ENCODE data around the gene EIF3D.

Gene EIF3D

DNA sequence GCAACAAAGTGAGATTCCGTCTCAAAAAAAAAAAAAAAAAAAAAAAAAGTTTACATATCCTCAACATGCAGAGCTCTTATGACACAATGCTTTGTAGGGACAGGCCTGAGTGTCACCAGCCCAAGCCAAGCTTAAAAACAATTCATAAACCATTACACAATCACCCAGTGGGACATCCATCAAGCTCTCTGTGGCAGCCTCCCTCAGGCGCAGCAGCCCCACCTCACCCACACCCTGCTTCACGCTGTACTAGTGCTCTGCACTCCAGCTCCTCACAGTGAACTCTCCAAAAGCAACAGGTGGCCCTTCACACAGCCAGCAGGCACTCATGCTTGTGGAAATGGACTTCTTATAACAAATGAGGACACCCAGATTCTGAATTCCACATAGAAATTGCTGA, 18.6 kb downstream of the EIF3D start:
- in situ Hi-C loops (cut with MboI; ENCODE audit: low sequenced_read_pairs), result no loop called here

DNA sequence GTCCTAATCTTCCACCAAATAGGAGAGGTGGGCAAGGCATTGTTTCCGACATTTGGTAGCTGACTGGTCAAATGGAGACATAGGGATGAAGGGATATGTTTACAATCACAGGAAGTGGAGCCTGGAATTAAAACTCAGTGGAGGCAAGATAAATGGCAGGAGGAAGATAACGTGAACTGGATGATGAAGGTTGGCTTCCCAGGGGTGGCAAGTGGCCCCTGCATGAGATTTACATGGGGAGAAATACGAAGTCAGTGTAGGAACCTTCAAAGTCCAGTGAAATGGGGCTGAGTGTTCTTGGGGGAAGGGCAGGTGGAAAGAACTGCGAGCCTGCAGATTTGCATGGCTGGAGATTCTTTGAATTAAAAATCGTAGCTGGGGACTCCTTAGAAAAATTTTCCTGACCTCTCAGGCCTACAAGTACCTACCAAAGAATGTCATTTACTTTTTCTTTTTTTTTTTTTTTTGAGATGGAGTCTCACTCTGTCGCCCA, 21.4 kb downstream of the EIF3D start:
- in situ Hi-C loops (cut with MboI; ENCODE audit: low sequenced_read_pairs), result no loop called here

DNA sequence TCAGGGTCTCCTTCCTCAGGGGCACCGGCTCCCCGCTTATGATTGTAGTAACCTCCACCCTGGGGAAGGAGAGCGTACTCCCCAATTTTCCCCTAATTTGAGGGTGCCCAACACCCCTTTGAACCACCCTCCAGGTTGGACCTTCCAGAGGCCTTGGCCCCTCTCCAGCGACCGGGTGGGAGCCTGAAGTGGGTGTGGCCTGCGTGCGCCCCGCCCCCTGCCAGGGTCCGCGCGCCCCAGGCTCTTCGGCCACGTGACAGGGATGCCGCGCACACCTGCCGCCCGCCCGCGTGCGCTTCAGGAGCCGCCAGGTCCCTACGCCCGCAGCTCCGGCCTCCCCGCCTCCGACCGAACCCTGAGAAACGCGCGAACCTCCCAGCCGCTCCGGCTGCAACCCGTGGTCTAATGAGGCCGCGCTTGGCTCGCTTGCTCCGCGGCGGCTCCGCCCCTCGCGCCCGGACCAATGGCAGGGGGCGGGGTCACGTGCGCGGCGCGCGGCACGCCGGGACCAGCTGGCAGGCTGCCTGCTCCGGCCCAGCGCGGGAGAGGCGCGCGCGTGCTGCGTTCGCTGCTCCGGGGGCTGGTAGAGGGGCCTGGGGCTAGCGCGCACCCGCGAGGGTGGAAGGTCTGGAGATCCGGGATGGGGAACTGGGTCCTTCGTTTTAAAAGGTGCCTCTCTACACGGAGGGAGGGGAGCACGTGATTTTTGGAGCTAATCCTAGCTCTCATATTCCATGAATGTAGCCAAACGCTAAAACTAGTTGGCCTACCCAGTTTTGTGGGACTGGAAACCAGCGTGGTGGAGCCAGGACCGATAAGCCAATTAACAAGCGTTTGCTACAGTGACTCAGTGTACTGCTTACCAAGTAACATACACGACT, 22.1 kb downstream of the EIF3D start, which contains the start of gene FOXRED2:
Gene FOXRED2, minus strand, starts transcription at position 404 of the 881 bp plus-strand sequence. CDS start 618 bp downstream, outside the sequence.
- in situ Hi-C loops (cut with MboI; ENCODE audit: low sequenced_read_pairs), result no loop called here

DNA sequence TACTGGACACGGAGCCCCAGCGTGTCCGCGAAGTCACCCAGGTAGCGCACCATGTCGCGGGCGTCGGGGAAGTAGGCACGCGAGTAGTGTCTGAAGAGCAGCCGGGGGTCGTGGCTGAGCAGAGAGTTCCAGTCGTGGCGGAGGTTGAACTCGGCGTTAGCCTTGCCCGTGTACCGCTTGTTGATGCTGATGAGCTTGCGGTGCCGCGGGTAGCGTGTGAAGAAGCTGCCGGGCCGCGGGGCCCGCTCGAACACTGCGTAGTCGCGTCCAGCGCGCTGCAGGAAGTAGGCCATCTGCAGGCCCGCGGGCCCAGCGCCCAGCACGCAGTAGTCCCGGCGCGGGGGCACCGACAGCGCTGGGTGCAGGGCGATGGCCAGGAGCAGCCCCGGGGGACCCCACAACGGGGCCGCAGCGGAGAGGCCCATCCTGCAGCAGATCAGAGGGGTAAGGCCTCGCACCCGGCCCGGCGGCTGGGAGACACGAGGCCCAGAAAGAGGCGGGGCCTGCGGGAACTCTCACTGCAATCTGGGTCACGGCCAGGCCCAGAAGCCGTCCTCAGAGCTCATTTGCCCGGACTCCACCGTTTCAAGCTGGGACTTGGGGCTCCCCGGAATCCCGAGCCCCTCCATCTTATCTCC, 22.8 kb downstream of the EIF3D start:
- in situ Hi-C loops (cut with MboI; ENCODE audit: low sequenced_read_pairs), result no loop called here

DNA sequence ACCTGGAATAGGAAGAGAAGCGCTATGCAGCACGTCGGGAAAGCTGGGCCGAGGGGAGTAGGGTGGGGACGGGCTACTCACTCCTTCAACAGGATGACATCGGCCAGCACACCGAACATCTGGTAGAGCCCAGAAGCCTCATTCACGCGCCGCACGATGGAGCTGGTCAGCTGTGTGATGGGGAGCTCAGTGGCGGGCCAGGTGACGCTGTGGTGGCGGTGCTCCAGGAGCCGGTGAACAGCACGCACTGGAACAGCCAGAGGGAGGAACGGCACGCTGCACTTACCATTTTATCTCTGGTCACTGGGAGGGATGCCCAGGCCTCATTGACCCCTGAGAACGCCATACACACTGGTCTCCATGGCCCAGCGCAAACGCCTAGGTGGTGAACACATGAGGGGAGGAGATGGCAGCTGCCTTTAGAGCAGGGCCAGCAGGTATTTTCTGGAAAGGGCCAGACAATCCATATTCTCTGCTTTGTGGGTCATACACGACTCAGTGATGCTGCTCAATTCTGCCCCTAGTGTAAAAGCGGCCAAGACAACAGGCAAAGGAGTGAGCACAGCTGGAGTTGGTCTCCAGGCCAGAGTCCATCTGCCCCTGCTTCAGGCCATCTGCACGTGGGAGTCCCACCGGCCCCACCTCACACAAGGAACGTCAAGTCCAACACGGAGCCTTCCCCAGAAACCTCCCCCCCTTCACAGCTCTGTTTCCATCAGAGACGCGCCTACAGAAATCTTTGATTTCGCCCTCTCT, 30.9 kb downstream of the EIF3D start:
- in situ Hi-C loops (cut with MboI; ENCODE audit: low sequenced_read_pairs), result no loop called here

DNA sequence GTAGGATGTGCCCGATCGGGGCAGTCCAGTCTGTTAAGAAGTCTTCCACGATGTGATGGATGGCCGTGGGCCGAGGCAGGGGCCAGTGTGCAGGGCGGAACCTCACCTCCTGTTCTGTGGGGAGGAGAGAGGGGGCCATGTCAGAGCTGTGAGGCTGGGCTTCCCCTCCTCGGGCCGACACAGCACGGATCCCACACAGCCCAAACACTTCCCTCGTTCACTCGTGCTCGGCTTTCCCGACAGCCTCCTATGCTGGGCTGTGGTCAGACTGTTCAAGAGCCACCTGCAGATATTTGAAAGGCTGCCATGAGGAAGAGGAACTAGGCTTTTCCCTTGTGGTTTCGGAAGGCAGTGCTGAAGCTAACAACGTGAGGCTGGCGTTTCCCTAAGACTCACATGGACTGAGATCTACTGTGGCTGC, 35.3 kb downstream of the EIF3D start:
- in situ Hi-C loops (cut with MboI; ENCODE audit: low sequenced_read_pairs), result no loop called here

DNA sequence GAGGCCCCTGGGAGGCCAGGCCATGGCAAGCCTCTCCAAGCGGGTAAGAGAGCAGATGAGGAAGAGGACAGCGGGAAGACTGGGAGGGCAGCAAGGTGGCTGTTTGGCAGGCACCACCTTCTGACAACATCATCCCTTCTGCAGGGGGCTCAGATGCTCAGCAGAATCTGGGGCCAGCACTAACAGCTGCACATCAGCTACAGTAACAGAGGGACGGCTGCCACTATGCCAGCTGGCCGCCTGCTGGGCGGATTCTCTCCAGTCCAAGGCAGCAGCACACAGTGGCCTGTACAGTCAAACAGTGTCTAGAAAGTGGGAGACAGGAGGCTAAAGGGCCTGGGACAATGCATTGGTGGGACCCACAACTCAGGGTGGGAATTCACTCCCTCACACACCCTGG, 36.9 kb downstream of the EIF3D start:
- in situ Hi-C loops (cut with MboI; ENCODE audit: low sequenced_read_pairs), result no loop called here

DNA sequence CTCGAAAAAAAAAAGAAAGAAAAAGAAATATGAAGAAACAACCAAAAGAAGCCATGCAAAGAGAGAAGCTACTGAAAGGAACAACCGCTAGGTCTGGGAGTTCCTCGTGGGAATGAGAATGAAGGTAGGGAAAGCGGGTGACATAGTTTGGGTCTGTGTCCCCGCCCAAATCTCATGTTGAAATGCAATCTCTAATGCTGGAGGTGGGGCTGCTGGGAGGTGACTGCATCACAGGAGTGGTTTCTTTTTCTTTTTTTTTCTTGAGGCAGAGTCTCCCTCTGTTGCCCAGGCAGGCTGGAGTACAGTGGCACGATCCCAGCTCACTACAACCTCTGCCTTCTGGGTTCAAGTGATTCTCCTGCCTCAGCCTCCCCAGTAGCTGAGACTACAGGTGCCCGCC, 37.8 kb downstream of the EIF3D start:
- in situ Hi-C loops (cut with MboI; ENCODE audit: low sequenced_read_pairs), result no loop called here

DNA sequence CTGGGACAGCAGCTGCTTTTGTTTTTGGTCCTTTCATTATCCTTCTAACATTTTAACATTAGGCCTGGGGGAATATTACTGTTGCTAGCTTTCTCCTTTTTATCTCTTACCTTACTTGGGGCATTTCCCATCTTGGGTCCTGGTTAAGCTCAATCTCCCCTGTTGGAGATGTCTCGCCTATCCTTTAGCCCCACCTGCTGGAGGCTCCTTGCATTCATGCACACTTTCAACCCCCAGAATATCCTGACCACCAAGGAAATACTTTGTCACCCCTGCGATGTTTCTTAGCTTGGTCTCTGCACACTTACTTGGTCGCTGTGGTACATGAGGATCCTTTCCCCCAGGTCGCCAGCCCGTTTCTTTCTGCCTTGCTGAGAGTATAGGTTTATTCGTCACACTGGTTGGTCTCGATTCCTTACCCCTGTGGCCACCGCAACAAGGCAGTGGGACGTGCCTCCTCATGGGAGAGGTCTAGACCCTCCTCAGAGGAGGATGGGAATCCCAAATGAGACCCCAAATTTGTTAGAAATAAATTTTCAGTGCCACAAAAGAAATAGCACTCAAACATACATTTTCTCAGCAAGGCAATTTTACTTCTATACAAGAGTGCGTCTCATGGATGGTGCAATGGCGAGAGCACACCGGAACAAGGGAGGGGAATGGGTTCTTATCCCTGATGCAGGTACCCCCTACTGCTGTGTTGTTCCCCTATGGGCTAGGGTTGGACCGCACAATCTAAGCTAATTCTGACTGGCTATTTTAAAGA, 42.2 kb downstream of the EIF3D start:
- in situ Hi-C loops (cut with MboI; ENCODE audit: low sequenced_read_pairs), result no loop called here

DNA sequence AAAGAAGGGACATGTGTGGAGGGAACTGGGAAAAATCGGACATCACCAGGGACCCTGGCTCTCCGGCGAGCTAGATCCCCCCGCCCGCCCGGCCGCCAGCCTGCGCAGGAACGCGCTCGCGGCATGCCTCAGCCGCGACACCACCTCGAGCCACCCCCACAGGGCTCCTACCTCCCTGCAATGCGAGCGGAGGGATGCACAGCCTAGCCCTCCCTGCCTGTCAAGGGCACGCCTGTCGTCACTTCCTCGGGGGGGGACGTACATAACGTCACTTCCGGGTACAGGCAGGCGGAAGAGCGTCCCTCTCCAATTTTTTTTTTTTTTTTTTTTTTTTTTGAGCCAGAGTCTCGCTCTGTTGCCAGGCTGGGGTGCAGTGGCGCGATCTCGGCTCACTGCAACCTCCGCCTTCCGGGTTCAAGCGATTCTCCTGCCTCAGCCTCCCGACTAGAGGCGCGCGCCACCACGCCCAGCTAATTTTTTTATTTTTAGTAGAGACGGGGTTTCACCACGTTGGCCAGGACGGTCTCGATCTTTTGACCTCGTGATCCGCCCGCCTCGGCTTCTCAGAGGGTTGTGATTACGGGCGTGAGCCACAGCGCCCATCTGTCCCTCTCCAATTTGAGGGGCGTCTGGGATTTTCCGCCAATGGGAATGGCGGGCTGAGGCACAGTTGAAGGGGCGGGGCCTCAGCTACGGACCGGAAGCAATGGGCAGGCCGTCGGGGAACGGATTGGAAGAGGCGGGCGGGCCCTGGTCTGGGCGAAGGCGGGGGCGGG, 47.4 kb downstream of the EIF3D start, which contains the start of gene TXN2:
Gene TXN2, minus strand, starts transcription at position 248 of the 776 bp plus-strand sequence. CDS start 803 bp downstream, outside the sequence.
- in situ Hi-C loops (cut with MboI; ENCODE audit: low sequenced_read_pairs), result no loop called here

DNA sequence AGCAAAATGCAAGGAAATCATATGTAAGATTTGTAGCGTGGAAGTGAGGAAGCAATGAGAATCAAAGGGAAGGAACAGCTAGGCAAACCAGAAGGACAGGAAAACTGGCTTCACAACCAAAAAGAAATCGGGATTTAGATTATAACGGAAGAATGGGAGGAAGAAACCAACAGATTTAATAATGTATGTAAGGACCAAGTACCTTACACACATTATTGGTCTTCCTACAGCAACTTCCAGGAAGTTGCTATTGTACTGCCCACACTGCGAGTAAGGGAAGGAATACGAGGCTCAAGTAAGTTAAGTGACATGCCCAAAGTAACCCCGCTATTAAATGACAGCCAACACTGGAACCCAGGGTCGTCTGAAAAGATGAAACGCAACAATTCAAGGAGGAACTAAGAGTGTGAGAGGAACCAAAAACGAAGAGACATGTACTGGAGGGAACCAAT, 48.0 kb downstream of the EIF3D start:
- in situ Hi-C loops (cut with MboI; ENCODE audit: low sequenced_read_pairs), result no loop called here

DNA sequence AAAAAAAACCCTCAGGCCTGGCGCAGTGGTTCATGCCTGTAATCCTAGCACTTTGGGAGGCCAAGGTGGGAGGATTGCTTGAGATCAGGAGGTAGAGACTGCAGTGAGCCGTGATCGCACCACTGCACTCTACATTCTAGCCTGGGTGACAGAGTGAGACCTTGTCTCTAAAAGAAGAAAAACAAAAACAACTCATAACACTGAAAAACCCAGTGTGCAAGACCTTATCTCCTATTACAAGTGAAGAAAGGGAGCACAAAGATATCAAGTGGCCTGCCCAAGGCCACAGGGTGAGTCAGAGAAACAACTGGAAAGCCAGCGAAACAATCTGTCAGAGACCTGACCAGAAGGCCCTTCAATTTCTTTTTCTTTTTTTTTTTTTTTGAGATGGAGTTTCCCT, 50.0 kb downstream of the EIF3D start:
- in situ Hi-C loops (cut with MboI; ENCODE audit: low sequenced_read_pairs), result no loop called here

DNA sequence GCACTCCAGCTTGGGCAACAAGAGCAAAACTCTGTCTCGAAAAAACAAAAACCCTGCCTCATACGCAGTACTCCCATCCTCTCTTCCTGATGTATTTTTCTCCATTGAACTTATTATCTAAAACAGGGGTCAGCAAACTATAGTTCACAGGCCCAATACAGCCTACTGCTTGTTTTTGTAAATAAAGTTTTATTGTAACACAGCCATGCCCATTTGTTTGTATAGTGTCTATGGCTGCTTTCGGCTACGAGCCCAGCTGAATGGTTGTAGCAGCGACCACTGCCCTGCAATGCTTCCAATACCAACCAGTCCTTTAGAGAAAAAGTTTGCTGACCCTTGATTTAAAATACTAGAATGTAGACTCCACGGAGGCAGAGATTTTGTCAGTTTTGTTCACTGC, 53.6 kb downstream of the EIF3D start:
- in situ Hi-C loops (cut with MboI; ENCODE audit: low sequenced_read_pairs), result no loop called here

DNA sequence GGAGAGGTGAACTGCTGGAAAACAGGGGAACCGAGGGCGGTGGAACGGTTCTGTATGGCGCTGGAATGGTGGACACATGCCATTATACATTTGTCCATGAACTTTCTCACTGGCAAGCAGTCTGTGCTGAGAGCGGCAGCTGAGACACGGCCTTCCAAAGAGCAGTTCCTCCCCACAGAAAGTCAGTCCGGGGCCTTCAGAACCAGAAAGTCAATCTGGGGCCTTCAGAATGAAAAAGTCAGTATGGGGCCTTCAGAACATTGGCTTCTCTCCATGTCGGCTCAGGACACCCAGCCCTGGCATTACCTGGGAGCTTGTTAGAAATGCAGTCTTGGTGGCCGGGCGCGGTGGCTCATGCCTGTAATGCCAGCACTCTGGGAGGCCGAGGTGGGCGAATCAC, 56.3 kb downstream of the EIF3D start:
- in situ Hi-C loops (cut with MboI; ENCODE audit: low sequenced_read_pairs), result loop anchor here (5.0 kb wide), 1 partner anchor 165 kb away; no protein-coding TSS in a partner anchor

DNA sequence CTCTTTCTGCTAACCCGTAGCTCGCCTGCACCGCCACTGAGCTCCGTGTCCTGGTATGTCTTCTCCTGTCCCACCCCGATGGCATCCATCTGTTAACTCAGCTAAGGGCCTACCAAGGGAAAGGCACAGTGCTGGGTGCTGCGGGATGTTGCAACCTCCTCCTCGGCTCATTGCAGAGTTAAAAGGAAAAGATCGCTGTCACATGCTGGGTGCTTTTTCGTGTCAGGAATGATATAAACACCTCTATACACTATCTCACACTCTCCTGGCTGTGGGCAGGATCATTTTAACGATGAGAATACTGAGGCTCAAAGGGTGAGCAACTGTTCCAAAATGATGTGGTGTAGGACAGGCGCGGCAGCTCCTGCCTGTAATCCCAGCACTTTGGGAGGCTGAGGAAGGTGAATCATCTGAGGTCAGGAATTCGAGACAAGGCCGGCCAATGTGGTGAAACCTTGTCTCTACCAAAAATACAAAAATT, 57.6 kb downstream of the EIF3D start:
- in situ Hi-C loops (cut with MboI; ENCODE audit: low sequenced_read_pairs), result loop anchor here (5.0 kb wide), 1 partner anchor 164 kb away; no protein-coding TSS in a partner anchor

DNA sequence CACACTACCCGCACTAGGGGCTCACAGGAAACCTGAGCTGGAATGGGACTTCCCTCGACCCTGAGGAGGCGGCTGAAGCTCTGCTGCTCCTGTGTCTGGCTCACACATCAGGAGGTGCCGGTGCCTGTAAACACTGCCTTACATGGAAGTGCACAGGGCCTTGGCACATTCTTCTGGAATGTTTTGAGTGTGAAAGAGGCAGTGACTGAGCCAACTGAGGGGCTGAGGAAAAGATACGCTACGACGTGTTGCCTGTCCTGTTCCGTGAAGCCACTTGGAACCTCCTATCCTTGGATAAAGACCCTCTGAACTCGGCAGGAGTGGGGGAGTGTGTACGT, 58.0 kb downstream of the EIF3D start:
- in situ Hi-C loops (cut with MboI; ENCODE audit: low sequenced_read_pairs), result loop anchor here (5.0 kb wide), 1 partner anchor 164 kb away; no protein-coding TSS in a partner anchor

DNA sequence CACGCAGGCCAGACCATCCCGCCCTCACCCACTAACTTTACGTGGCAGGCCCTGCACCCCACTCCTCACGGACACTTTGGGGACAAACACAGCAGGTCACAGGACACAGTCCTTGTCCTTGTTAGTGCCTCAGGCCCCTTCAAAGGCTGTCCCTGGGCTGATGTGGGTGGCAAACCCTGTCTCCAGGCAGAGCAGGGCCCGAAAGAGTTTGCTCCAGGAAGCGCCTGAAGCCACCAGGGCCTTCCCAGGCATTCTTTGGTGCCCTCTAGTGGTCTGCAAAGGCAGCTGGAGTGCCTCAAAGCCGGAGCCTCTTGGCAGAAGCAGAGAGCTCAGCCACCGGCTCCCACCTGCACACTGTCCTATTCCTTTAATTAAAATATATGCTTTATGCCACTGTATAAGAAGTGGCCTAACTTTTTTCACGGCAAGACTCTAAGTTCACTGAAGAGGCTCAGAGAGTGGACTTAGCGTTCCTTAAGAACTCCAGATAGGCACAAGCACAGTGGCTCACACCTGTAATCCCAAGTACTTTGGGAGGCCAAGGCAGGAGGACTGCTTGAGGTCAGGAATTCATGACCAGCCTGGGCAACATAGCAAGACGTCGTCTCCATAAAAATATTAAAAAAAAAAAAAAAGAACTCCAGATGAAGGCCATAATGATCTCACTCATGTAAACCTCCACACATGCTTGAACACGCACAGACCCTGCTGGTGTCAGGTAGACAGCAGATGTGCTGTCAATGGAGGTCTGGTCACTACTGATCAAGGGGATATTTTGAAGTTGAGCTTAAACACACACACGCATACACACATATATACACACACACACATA, 58.6 kb downstream of the EIF3D start:
- in situ Hi-C loops (cut with MboI; ENCODE audit: low sequenced_read_pairs), result loop anchor here (5.0 kb wide), 1 partner anchor 163 kb away; no protein-coding TSS in a partner anchor

DNA sequence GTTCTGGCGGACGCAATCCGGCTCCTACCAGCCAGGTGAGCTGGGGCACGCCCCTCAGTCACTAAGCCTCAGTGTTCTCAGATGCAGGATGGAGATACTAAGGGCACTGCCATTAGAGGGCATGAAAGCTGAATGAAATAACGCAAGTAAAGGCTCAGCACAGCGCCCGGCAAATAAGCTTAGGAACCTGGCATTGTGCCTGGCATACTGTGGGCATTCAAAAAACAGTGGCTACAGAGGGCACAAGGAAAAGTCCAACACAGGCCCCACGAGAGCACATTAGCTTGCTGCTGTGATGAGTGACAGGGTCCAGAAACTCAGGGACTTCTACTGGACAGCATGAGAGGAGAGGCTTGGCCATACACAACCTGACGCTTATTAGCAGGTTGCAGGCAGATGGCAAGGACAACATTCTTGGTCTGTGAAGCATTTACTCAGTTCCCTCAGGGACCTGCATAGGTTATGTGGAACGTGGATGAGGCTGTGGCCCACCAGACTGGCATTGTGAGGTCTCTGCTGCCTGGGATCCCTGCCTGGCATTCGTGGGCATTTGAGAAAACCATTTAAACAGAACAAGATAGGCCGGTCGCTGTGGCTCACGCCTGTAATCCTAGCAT, 59.8 kb downstream of the EIF3D start:
- in situ Hi-C loops (cut with MboI; ENCODE audit: low sequenced_read_pairs), result no loop called here
